HepG2 (cell line): ENCODE measurements around the gene ETHE1. TPM values are rescaled to one million over a fixed set of nuclear protein-coding genes. Genes with fewer than 3 reads are reported as not detected.

ENCODE experiments used
- CEBPB ChIP-seq: IDR thresholded peaks from 2 replicates; pipeline ENCODE4 v1.6.1; 2011; ENCODE audit warnings: low read depth, low read length, improper control_type of control experiment, borderline replicate concordance
- CEBPG ChIP-seq: IDR thresholded peaks from 2 replicates; pipeline ENCODE4 v1.6.1; 2016
- DPF2 ChIP-seq: sonication (generic); formaldehyde crosslinking; IDR thresholded peaks from 2 replicates; pipeline ENCODE4 v1.4.0; 2020; ENCODE audit warnings: mild to moderate bottlenecking, low read depth, missing genetic modification reagents, borderline replicate concordance
- DZIP1 ChIP-seq: sonication (generic); formaldehyde crosslinking; IDR thresholded peaks from 2 replicates; pipeline ENCODE4 v1.5.0; 2020; ENCODE audit warnings: mild to moderate bottlenecking, missing genetic modification reagents
- FOXA3 ChIP-seq: IDR thresholded peaks from 2 replicates; pipeline ENCODE4 v1.6.1; 2016; ENCODE audit warnings: missing genetic modification reagents, missing compliant biosample characterization
- KLF12 ChIP-seq: sonication (generic); formaldehyde crosslinking; IDR thresholded peaks from 2 replicates; pipeline ENCODE4 v1.4.0; 2020; ENCODE audit warnings: missing genetic modification reagents, borderline replicate concordance
- KLF16 ChIP-seq, 2 experiments: sonication (generic) in 1 of 2; formaldehyde crosslinking in 1 of 2; IDR thresholded peaks; 2 replicates each; pipeline versions ENCODE4 v1.6.1 to v1.8.0; 2016 to 2023; ENCODE audit warnings: missing genetic modification reagents in 2 of 2, missing compliant biosample characterization in 1 of 2
- MAFK ChIP-seq, 2 experiments: IDR thresholded peaks in 1 of 2; conservative IDR thresholded peaks in 1 of 2; 2 replicates each; pipeline ENCODE4 v1.6.1; 2011; ENCODE audit warnings: improper control_type of control experiment in 2 of 2, low read length in 2 of 2
- NFE2L2 ChIP-seq: fragments of 150-350 bp; IDR thresholded peaks from 2 replicates; pipeline ENCODE4 v1.6.1; 2014; ENCODE audit warnings: low read length
- PLSCR1 ChIP-seq: sonication (generic); formaldehyde crosslinking; IDR thresholded peaks from 2 replicates; pipeline ENCODE4 v1.5.0; 2020; ENCODE audit warnings: missing genetic modification reagents, mild to moderate bottlenecking, borderline replicate concordance
- SMAD1 ChIP-seq: sonication (generic); formaldehyde crosslinking; IDR thresholded peaks from 2 replicates; pipeline ENCODE4 v1.4.0; 2020; ENCODE audit warnings: missing genetic modification reagents, low read depth, mild to moderate bottlenecking, borderline replicate concordance
- TBL1XR1 ChIP-seq: fragments of 150-350 bp; IDR thresholded peaks from 2 replicates; pipeline ENCODE4 v1.6.1; 2014; ENCODE audit warnings: borderline replicate concordance, low read length; ENCODE audit not compliant: partially characterized antibody
- ZFAT ChIP-seq: sonication (generic); formaldehyde crosslinking; conservative IDR thresholded peaks from 2 replicates; pipeline ENCODE4 v1.8.1; 2023; ENCODE audit warnings: missing genetic modification reagents, inconsistent platforms
- ZNF260 ChIP-seq: sonication (generic); formaldehyde crosslinking; IDR thresholded peaks from 2 replicates; pipeline ENCODE4 v1.4.0; 2020; ENCODE audit warnings: missing genetic modification reagents, low read depth, mild to moderate bottlenecking, borderline replicate concordance
- ZNF629 ChIP-seq: sonication (generic); formaldehyde crosslinking; conservative IDR thresholded peaks from 2 replicates; pipeline ENCODE4 v1.5.0; 2020; ENCODE audit warnings: missing genetic modification reagents
- ZNF761 ChIP-seq: sonication (generic); formaldehyde crosslinking; conservative IDR thresholded peaks from 2 replicates; pipeline ENCODE4 v1.4.0; 2020; ENCODE audit warnings: mild to moderate bottlenecking, missing genetic modification reagents
- ZXDC ChIP-seq: sonication (generic); formaldehyde crosslinking; IDR thresholded peaks from 2 replicates; pipeline ENCODE4 v1.5.0; 2020; ENCODE audit warnings: mild to moderate bottlenecking, missing genetic modification reagents
- polyA plus RNA-seq, 8 experiments: library from polyadenylated mRNA; depleted of rRNA in 3 of 8; stranded (reverse) in 7 of 8; unstranded in 1 of 8; fragments of >200 nt; fragmentation: Illumina TruSeq in 4 of 8; extraction: Trizol in 4 of 8; gene quantifications; 2 replicates each; pipeline versions ENCODE4 v1.2.1 to v1.2.3, GENCODE V29; 2011 to 2016; ENCODE audit warnings: low read depth in 4 of 8, missing spikeins in 1 of 8, mixed read lengths in 1 of 8; ENCODE audit not compliant: insufficient read depth in 1 of 8
- total RNA-seq, 5 experiments: library from RNA; depleted of rRNA; stranded (reverse); fragments of >200 nt; fragmentation: Illumina TruSeq; extraction: Trizol; gene quantifications; 2 replicates each; pipeline ENCODE4 v1.2.3, GENCODE V29; 2016; ENCODE audit warnings: low read depth in 1 of 5
- TF ChIP-seq, protein P1 (sequence below): sonication (generic); IDR thresholded peaks from 2 replicates; pipeline ENCODE4 v1.6.1; 2016; ENCODE audit warnings: low read depth, borderline replicate concordance
- TF ChIP-seq, protein P2 (sequence below): sonication (generic); formaldehyde crosslinking; IDR thresholded peaks from 2 replicates; pipeline ENCODE4 v1.9.0; 2022; ENCODE audit warnings: missing genetic modification reagents, mild to moderate bottlenecking, borderline replicate concordance

ETHE1 gene
- total and polyA plus RNA-seq, 2 of the 13 experiments (the other 11 are each of a cell fraction or from before 2014, with no cell fraction given): 32.5 to 58.4 TPM

DNA sequence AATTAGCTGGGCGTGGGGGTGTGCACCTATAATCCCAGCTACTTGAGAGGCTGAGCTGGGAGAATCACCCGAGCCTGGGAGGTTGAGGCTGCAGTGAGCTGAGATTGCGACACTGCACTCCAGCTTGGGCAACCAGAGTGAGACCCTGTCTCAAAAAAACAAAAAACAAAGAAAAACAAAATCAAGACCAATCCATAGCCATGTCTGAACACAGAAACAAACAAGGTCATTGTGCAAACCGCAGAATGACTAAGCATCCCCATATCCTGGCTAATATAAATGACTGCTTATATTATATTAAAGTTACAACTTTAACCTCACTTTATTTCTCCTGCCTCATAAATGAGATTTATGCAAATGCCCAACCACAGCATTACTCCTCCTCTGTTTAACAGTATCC is 59.3 kb downstream of the ETHE1 start (continued):
- TF ChIP-seq TBL1XR1 (no peak), CEBPB (peak; percentile 72), ZNF260 (CRISPR knock-in tag) (no peak), FOXA3 (CRISPR knock-in tag) (0 out of 2 replicates have a peak, but pooled peaks have one; percentile 20), ZNF761 (CRISPR knock-in tag) (no peak), ZXDC (CRISPR knock-in tag) (no peak), SMAD1 (no peak), ZNF629 (no peak), MAFK (conservative IDR thresholded peaks at IDR 0.05 in 1 of 2, IDR thresholded peaks at IDR 0.05 in 1 of 2; ENCODE audit: low read length in 2 of 2) (no peak), CEBPG (CRISPR knock-in tag) (peak; percentile 73), KLF12 (CRISPR knock-in tag) (no peak), NFE2L2 (no peak), ZFAT (no peak), PLSCR1 (no peak), DPF2 (CRISPR knock-in tag) (no peak), DZIP1 (CRISPR knock-in tag) (no peak), KLF16 (CRISPR knock-in tag; IDR thresholded peaks at IDR 0.05) (no peak)
- TF ChIP-seq, protein P1, sequence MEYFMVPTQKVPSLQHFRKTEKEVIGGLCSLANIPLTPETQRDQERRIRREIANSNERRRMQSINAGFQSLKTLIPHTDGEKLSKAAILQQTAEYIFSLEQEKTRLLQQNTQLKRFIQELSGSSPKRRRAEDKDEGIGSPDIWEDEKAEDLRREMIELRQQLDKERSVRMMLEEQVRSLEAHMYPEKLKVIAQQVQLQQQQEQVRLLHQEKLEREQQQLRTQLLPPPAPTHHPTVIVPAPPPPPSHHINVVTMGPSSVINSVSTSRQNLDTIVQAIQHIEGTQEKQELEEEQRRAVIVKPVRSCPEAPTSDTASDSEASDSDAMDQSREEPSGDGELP: no peak
- TF ChIP-seq, protein P2, sequence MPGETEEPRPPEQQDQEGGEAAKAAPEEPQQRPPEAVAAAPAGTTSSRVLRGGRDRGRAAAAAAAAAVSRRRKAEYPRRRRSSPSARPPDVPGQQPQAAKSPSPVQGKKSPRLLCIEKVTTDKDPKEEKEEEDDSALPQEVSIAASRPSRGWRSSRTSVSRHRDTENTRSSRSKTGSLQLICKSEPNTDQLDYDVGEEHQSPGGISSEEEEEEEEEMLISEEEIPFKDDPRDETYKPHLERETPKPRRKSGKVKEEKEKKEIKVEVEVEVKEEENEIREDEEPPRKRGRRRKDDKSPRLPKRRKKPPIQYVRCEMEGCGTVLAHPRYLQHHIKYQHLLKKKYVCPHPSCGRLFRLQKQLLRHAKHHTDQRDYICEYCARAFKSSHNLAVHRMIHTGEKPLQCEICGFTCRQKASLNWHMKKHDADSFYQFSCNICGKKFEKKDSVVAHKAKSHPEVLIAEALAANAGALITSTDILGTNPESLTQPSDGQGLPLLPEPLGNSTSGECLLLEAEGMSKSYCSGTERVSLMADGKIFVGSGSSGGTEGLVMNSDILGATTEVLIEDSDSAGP (CRISPR knock-in tag): no peak
